IMR-90 (cell line): ENCODE measurements around the gene FBXO30. TPM values are rescaled to one million over a fixed set of nuclear protein-coding genes. Genes with fewer than 3 reads are reported as not detected.

Experiments
- ATAC-seq: fragments of 200-7000 bp; cut with Tn5 transposase; 2 replicates; pipeline ENCODE4 v1.9.1; 2020; ENCODE audit warnings: low read depth, mild to moderate bottlenecking, moderate library complexity
- BruUV-seq: library from RNA; stranded (reverse); fragments of 400-500 nt; replicated peaks from 2 replicates; lab custom pipeline; 2021; lab: Mats Ljungman, UMichigan
- CTCF ChIA-PET: fragments of 300-600 bp; formaldehyde crosslinking; extraction: SDS; loops from one replicate; lab custom pipeline; 2021; ENCODE audit warnings: antibody characterized with exemption; lab: Yijun Ruan, JAX
- POLR2A ChIA-PET: fragments of 300-600 bp; sonication (Branson Sonifier 250); formaldehyde crosslinking; loops from one replicate; lab custom pipeline; 2022; ENCODE audit warnings: antibody characterized with exemption; ENCODE audit not compliant: unreplicated experiment; lab: Charles Lee
- DNase-seq: peaks from one replicate; pipeline ENCODE4 v3.0.0; 2013
- H2AFZ ChIP-seq: replicated peaks from 2 replicates; pipeline ENCODE3; 2013; ENCODE audit warnings: low read length, mild to moderate bottlenecking; ENCODE audit not compliant: poor library complexity
- H2AK5ac ChIP-seq: 2 replicates; pipeline ENCODE4 v1.6.1; 2013; ENCODE audit warnings: low read depth, low read length, inconsistent platforms
- H2AK9ac ChIP-seq: replicated peaks from 2 replicates; pipeline ENCODE3; 2013; ENCODE audit warnings: mild to moderate bottlenecking, low read depth, low read length, moderate library complexity; ENCODE audit not compliant: poor library complexity
- H2BK120ac ChIP-seq: 2 replicates; pipeline ENCODE4 v1.6.1; 2013; ENCODE audit warnings: low read depth, low read length, inconsistent platforms
- H2BK15ac ChIP-seq: 3 replicates; pipeline ENCODE4 v1.6.1; 2013; ENCODE audit warnings: low read depth, low read length, inconsistent platforms
- H2BK20ac ChIP-seq: 2 replicates; pipeline ENCODE4 v1.6.1; 2013; ENCODE audit warnings: low read depth, mild to moderate bottlenecking, inconsistent platforms, low read length, moderate library complexity
- H2BK5ac ChIP-seq: 2 replicates; pipeline ENCODE4 v1.6.1; 2013; ENCODE audit warnings: mild to moderate bottlenecking, low read depth, low read length, inconsistent platforms; ENCODE audit not compliant: poor library complexity, severe bottlenecking
- H3K14ac ChIP-seq: replicated peaks from 2 replicates; pipeline ENCODE4 v1.6.1; 2013; ENCODE audit warnings: low read depth, low read length, inconsistent platforms
- H3K18ac ChIP-seq: 2 replicates; pipeline ENCODE4 v1.6.1; 2013; ENCODE audit warnings: low read depth, low read length, control low read depth
- H3K23ac ChIP-seq: 2 replicates; pipeline ENCODE4 v1.6.1; 2013; ENCODE audit warnings: low read depth, low read length, inconsistent platforms
- H3K27ac ChIP-seq: 2 replicates; pipeline ENCODE4 v1.5.1; 2013; ENCODE audit warnings: mild to moderate bottlenecking, control low read depth, low read length; ENCODE audit not compliant: insufficient read depth
- H3K27me3 ChIP-seq: 2 replicates; pipeline ENCODE4 v1.6.1; 2013; ENCODE audit warnings: low read length; ENCODE audit not compliant: control insufficient read depth, insufficient read depth
- H3K36me3 ChIP-seq: 2 replicates; pipeline ENCODE4 v1.6.1; 2013; ENCODE audit warnings: low read length, mixed read lengths; ENCODE audit not compliant: control insufficient read depth, insufficient read depth
- H3K4ac ChIP-seq: 2 replicates; pipeline ENCODE4 v1.6.1; 2013; ENCODE audit warnings: low read depth, low read length, inconsistent platforms
- H3K4me1 ChIP-seq: 2 replicates; pipeline ENCODE4 v1.6.1; 2013; ENCODE audit warnings: low read length, mixed read lengths; ENCODE audit not compliant: control insufficient read depth, insufficient read depth
- H3K4me2 ChIP-seq: 2 replicates; pipeline ENCODE4 v1.6.1; 2013; ENCODE audit warnings: low read depth, mild to moderate bottlenecking, control low read depth, low read length, moderate library complexity
- H3K4me3 ChIP-seq: 2 replicates; pipeline ENCODE4 v1.5.1; 2013; ENCODE audit warnings: low read depth, mild to moderate bottlenecking, control low read depth, low read length, moderate library complexity; ENCODE audit not compliant: insufficient read depth
- H3K56ac ChIP-seq: 2 replicates; pipeline ENCODE4 v1.6.1; 2013; ENCODE audit warnings: low read length, inconsistent platforms; ENCODE audit not compliant: insufficient read depth; ENCODE audit errors: extremely low read depth
- H3K79me1 ChIP-seq, 2 experiments: 2 replicates each; pipeline ENCODE4 v1.6.1; 2013; ENCODE audit warnings: low read length in 2 of 2, inconsistent platforms in 1 of 2, low read depth in 1 of 2
- H3K9ac ChIP-seq: 2 replicates; pipeline ENCODE4 v1.6.1; 2013; ENCODE audit warnings: low read depth, low read length, control low read depth
- H3K9me1 ChIP-seq: 2 replicates; pipeline ENCODE4 v1.6.1; 2013; ENCODE audit warnings: low read length, inconsistent platforms; ENCODE audit not compliant: insufficient read depth
- H3K9me3 ChIP-seq: 2 replicates; pipeline ENCODE4 v1.6.1; 2013; ENCODE audit warnings: low read length; ENCODE audit not compliant: control insufficient read depth, insufficient read depth
- H4K20me1 ChIP-seq: 2 replicates; pipeline ENCODE4 v1.6.1; 2013; ENCODE audit warnings: low read length, inconsistent platforms; ENCODE audit not compliant: insufficient read depth
- H4K5ac ChIP-seq: 2 replicates; pipeline ENCODE4 v1.6.1; 2013; ENCODE audit warnings: mild to moderate bottlenecking, low read depth, low read length, control low read depth
- H4K8ac ChIP-seq, 2 experiments: 2 replicates each; pipeline ENCODE4 v1.6.1; 2013; ENCODE audit warnings: low read depth in 2 of 2, low read length in 2 of 2, control low read depth in 1 of 2, inconsistent platforms in 1 of 2
- H4K91ac ChIP-seq: 2 replicates; pipeline ENCODE4 v1.6.1; 2013; ENCODE audit warnings: low read depth, low read length, inconsistent platforms; ENCODE audit not compliant: insufficient read depth
- BHLHE40 ChIP-seq: fragments of 150-350 bp; IDR thresholded peaks from 2 replicates; pipeline ENCODE4 v1.6.1; 2016; ENCODE audit warnings: mild to moderate bottlenecking, low read depth, low read length
- CEBPB ChIP-seq: IDR thresholded peaks from 2 replicates; pipeline ENCODE4 v1.6.1; 2012; ENCODE audit warnings: low read depth, low read length, improper control_type of control experiment
- CHD1 ChIP-seq: IDR thresholded peaks from 2 replicates; pipeline ENCODE4 v1.6.1; 2012; ENCODE audit warnings: low read depth, low read length, improper control_type of control experiment
- CTCF ChIP-seq: conservative IDR thresholded peaks from 2 replicates; pipeline ENCODE4 v1.5.1; 2012; ENCODE audit warnings: mild to moderate bottlenecking, low read depth, low read length, improper control_type of control experiment
- ELK1 ChIP-seq: fragments of 150-350 bp; IDR thresholded peaks from 2 replicates; pipeline ENCODE4 v1.6.1; 2016; ENCODE audit warnings: low read depth, mild to moderate bottlenecking, low read length, moderate library complexity, borderline replicate concordance
- FOS ChIP-seq: fragments of 150-350 bp; IDR thresholded peaks from 2 replicates; pipeline ENCODE4 v1.6.1; 2016; ENCODE audit warnings: low read depth, low read length
- MAFK ChIP-seq: IDR thresholded peaks from 2 replicates; pipeline ENCODE4 v1.6.1; 2012; ENCODE audit warnings: low read depth, low read length, improper control_type of control experiment
- MAZ ChIP-seq: IDR thresholded peaks from 2 replicates; pipeline ENCODE4 v1.6.1; 2012; ENCODE audit warnings: low read depth, mild to moderate bottlenecking, low read length, improper control_type of control experiment, moderate library complexity, borderline replicate concordance
- MXI1 ChIP-seq: IDR thresholded peaks from 2 replicates; pipeline ENCODE4 v1.6.1; 2012; ENCODE audit warnings: low read depth, mild to moderate bottlenecking, low read length, moderate library complexity, borderline replicate concordance
- NFE2L2 ChIP-seq: fragments of 150-350 bp; IDR thresholded peaks from 2 replicates; pipeline ENCODE4 v1.6.1; 2016; ENCODE audit warnings: low read depth, mild to moderate bottlenecking, low read length
- POLR2A ChIP-seq: IDR thresholded peaks from 2 replicates; pipeline ENCODE4 v1.6.1; 2012; ENCODE audit warnings: mild to moderate bottlenecking, low read depth, low read length
- RAD21 ChIP-seq: IDR thresholded peaks from 2 replicates; pipeline ENCODE4 v1.6.1; 2012; ENCODE audit warnings: low read length, improper control_type of control experiment
- RCOR1 ChIP-seq: IDR thresholded peaks from 2 replicates; pipeline ENCODE4 v1.6.1; 2012; ENCODE audit warnings: mild to moderate bottlenecking, low read length, improper control_type of control experiment; ENCODE audit not compliant: insufficient replicate concordance
- RFX5 ChIP-seq: IDR thresholded peaks from 2 replicates; pipeline ENCODE4 v1.8.0; 2012; ENCODE audit warnings: low read depth, mild to moderate bottlenecking, low read length, moderate library complexity
- SMC3 ChIP-seq: fragments of 150-350 bp; IDR thresholded peaks from 2 replicates; pipeline ENCODE4 v1.6.1; 2016; ENCODE audit warnings: low read depth, mild to moderate bottlenecking, antibody characterized with exemption, low read length, moderate library complexity
- USF2 ChIP-seq: fragments of 150-350 bp; IDR thresholded peaks from 2 replicates; pipeline ENCODE4 v1.6.1; 2017; ENCODE audit warnings: mild to moderate bottlenecking, antibody characterized with exemption, low read length, low read depth
- WGBS, 2 experiments: methylation state at CpG; one replicate each; pipeline versions ENCODE4 v1.1.5 to v1.1.7; 2013; ENCODE audit warnings: missing lambda C conversion rate in 2 of 2; ENCODE audit not compliant: insufficient read length in 1 of 2; ENCODE audit errors: extremely low coverage in 2 of 2; 5-methylcytosine and 5-hydroxymethylcytosine counted together
- dilution Hi-C: fragments of 300-500 bp; cut with HindIII; formaldehyde crosslinking; loops from one replicate; pipeline ENCODE4 v1.14.3; 2018; ENCODE audit warnings: low sequenced_read_pairs; ENCODE audit not compliant: unreplicated experiment
- in situ Hi-C: fragments of 300-500 bp; cut with MboI; formaldehyde crosslinking; loops from 3 replicates; pipeline ENCODE4 v1.14.3; 2019; ENCODE audit warnings: low sequenced_read_pairs, inconsistent platforms, mixed read lengths
- intact Hi-C: fragments of 100-400 bp; cut with micrococcal nuclease; formaldehyde crosslinking; loops from 2 replicates; pipeline ENCODE4 v1.10.0; 2022
- polyA plus RNA-seq, 3 experiments: library from polyadenylated mRNA; depleted of rRNA; stranded (reverse); fragments of >200 nt; gene quantifications; 2 replicates each; pipeline ENCODE4 v1.2.3, GENCODE V29; 2012; ENCODE audit warnings: low replicate concordance in 1 of 3
- total RNA-seq: library from RNA; depleted of rRNA; stranded (reverse); fragments of >200 nt; gene quantifications from 2 replicates; pipeline ENCODE4 v1.2.3, GENCODE V29; 2012

Gene FBXO30
- total and polyA plus RNA-seq, 2 of the 4 experiments (the other 2 are of a cell fraction), result 3.1 to 9.3 TPM

DNA sequence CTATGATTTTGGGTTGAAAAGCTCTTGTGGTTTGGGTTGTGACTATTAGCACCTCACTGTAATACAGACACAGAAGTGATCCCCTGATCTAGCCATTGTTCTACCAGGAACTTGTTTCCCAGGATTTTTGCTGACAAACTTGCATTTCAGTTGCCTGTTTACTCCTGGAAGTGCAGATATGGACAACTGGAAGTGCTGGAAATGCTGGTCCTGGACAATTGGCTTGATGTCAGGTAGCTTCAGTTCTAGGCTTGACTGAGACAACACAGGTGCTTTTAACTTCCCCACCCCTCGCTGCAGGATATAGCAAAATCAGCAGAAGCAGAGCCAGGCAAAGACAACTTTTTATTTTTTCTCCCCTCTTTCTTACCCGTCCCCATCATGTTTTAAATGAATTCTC, 27.1 kb upstream of the FBXO30 start:
- POLR2A ChIA-PET, result no interaction called here
- peaks cover 4% of the 10 kb centered on the region for H3K4me1 ChIP-seq

More for the DNA sequence above, 27.1 kb upstream of the FBXO30 start:
- intact Hi-C loops, result loop anchor here (5.0 kb wide), 1 partner anchor 36 kb away; no protein-coding TSS in a partner anchor
- Histone ChIP-seq H3K18ac (no peak overlapping the region), H4K8ac (no peak overlapping the region), H3K4me2 (no peak overlapping the region), H3K4ac (no peak overlapping the region), H2AFZ (no peak overlapping the region), H3K27me3 (no peaks in the 10 kb centered on the region), H4K91ac (no peak overlapping the region), H3K4me3 (no peak overlapping the region), H3K27ac (no peak overlapping the region), H3K9me3 (no peaks in the 10 kb centered on the region), H4K5ac (no peak overlapping the region), H2BK15ac (no peak overlapping the region), H3K79me1 (no peaks in the 10 kb centered on the region), H3K56ac (no peak overlapping the region), H3K14ac (no peak overlapping the region), H3K36me3 (no peaks in the 10 kb centered on the region), H2BK5ac (no peak overlapping the region), H2BK120ac (no peak overlapping the region), H4K20me1 (no peaks in the 10 kb centered on the region), H2AK9ac (no peak overlapping the region), H3K23ac (no peak overlapping the region), H3K9ac (no peak overlapping the region), H3K9me1 (0 out of 2 replicates have a peak, but pooled peaks cover 3% of the 10 kb centered on the region), H2AK5ac (no peak overlapping the region), H2BK20ac (no peak overlapping the region)
- CTCF ChIA-PET, result no interaction called here
- dilution Hi-C loops, result no loop called here
- ATAC-seq (no peak), DNase-seq (no peak)
- WGBS, 2 experiments, result 50% methylated on average over 1 of the region's 2 CpGs; no CpG with 5 or more reads in 1 of the 2 experiments
- TF ChIP-seq MAZ, result no peak
- TF ChIP-seq BHLHE40, result no peak
- no peak for TF ChIP-seq MXI1
- no peak for TF ChIP-seq CTCF
- TF ChIP-seq ELK1, result no peak
- TF ChIP-seq NFE2L2, result no peak
- no peak for TF ChIP-seq CEBPB
- no peak for TF ChIP-seq RAD21
- TF ChIP-seq USF2, result no peak
- no peak for TF ChIP-seq MAFK
- no peak for TF ChIP-seq FOS
- no peak for TF ChIP-seq SMC3
- TF ChIP-seq CHD1, result no peak
- no peak for TF ChIP-seq RFX5
- TF ChIP-seq RCOR1, result no peak
- TF ChIP-seq POLR2A, result no peak
- no TSS peak for BruUV-seq
- in situ Hi-C loops, result no loop called here
